HG02938 (cell line): ENCODE measurements around the gene PLCB1.
"Not testable (repeated sequence)": the region's sequence is repeated elsewhere in the genome, so short reads cannot be mapped to it uniquely, and the experiment has no call there.

Experiments
- ATAC-seq: cut with Tn5 transposase; IDR thresholded peaks from one replicate; pipeline ENCODE4 v1.9.1; 2021; ENCODE audit warnings: mild to moderate bottlenecking, moderate library complexity; ENCODE audit not compliant: unreplicated experiment

PLCB1 gene

GRCh38 chr20:8798505-8798904 is 666.4 kb downstream of the PLCB1 start:
- ATAC-seq: no peak

GRCh38 chr20:8800089-8800488 is 668.0 kb downstream of the PLCB1 start:
- no peak for ATAC-seq

- no peak for ATAC-seq
Observed at GRCh38 chr20:8801686-8802085, 669.6 kb downstream of the PLCB1 start.

DNA sequence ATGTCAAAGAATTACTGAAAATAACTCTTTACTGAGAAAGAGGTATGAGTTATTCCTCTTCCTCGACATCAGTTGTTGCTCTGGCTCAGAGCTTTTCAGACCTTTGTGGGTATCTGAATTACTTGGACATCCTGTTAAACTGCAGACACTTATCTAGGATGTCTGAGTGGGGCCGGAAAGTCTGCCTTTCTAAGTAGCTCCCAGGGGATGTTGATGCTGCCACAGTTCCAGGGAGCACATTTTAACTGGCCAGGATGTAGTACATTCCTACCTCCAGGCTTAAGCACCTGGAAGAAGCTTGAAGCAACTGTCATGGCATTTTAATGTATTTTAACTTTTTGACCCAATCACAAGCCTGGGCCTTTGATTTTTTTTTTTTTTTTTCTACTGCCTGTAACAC is 671.0 kb downstream of the PLCB1 start:
- ATAC-seq: no peak

DNA sequence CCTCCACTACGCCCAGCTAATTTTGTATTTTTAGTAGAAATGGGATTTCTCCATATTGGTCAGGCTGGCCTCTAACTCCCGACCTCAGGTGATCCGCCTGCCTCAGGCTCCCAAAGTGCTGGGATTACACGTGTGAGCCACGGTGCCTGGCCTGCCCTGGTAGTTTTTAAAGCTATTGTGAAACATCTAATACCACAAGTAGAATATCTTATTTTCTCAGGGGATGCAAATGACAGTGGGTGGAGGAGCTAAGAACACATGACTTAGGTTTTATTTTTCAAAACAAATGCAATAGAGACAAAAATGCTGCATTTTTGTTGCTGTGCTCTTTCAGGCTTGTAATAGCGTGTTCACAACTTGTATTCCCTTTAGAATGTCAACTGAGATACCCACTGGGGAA is 671.9 kb downstream of the PLCB1 start:
- no peak for ATAC-seq

GRCh38 chr20:8805737-8806442 is 673.8 kb downstream of the PLCB1 start:
- no peak for ATAC-seq

GRCh38 chr20:8807480-8808201 is 675.6 kb downstream of the PLCB1 start:
- ATAC-seq: no peak

GRCh38 chr20:8808202-8808535 is 676.1 kb downstream of the PLCB1 start:
- no peak for ATAC-seq

GRCh38 chr20:8809107-8809953 is 677.3 kb downstream of the PLCB1 start:
- ATAC-seq: no peak

- ATAC-seq: no peak
Observed at GRCh38 chr20:8811801-8812594, 679.9 kb downstream of the PLCB1 start.

- no peak for ATAC-seq
Observed at GRCh38 chr20:8812817-8813216, 680.8 kb downstream of the PLCB1 start.

DNA sequence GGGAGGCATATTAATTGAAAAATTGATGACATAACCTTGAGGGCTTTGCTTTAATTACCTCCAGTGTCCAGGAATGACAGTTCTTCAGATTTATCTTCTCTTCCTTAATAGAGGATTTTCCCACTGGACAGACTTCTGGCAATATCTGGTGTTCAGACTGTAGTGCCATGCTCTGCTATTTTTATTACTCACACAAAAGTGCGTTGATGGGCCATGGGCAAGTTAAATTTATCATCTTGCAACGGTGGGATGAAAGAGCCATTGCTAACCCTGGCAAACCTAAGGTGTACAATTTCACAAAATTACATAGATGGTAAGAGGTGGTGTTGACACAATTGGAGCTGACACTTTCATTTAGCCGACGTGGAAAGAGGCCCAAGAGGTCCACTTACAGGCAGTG is 683.1 kb downstream of the PLCB1 start:
- no peak for ATAC-seq

GRCh38 chr20:8829256-8829655 is 697.2 kb downstream of the PLCB1 start:
- ATAC-seq: no peak

DNA sequence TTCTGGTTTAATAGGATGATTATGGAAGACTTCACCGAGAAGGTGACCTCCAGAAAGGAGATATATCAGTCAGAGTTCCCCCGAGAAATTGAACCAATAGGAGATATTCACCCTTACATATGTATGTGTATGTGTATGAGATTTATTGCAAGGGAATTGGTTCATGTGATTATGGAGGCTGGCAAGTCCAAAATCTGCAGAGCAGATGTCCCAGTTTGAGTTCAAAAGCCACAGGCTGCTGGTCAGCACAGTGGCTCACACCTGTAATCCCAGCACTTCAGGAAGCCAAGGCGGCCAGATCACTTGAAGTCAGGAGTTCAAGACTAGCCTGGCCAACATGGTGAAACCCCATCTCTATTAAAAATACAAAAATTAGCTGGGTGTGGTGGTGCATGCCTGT is 702.2 kb downstream of the PLCB1 start:
- not testable (repeated sequence) for ATAC-seq

DNA sequence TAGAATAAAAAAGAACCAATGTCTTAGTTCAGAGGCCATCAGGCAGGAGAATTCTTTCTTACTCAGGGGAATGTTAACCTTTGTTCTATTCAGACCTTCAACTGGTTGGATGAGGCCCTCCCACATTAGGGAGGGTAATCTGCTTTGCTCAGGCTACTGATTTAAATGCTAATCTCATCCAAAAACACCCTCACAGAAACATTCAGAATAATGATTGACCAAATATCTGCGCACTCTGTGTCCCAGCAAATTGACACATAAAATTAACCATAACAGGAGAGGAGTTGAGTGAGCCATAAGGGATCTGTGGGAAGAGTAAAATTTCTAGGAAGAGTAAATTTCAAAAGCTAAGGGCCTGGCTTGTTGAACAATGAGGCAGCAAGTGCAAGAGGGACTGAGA is 702.8 kb downstream of the PLCB1 start:
- ATAC-seq: no peak

DNA sequence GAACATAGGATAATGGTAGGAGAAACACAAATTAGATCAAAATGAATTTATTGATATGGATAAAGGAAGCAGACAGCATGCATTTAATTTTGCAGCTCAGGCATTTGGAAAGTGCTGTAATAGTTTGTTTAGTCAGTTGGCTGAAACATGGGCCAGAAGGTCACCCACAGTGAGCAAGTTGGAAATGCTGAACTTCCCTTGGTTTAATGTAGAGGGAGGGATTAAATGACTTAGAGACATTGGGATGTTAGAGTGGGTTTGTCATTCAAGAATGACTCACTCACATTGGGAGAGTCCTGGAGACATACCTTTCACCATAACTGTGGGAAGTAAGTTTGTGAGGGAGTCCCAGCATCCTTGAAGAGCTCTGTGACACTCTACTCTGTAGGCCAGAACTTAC is 705.3 kb downstream of the PLCB1 start:
- no peak for ATAC-seq

GRCh38 chr20:8842525-8842924 is 710.5 kb downstream of the PLCB1 start:
- ATAC-seq: no peak

GRCh38 chr20:8844179-8844578 is 712.1 kb downstream of the PLCB1 start:
- ATAC-seq: no peak

GRCh38 chr20:8849990-8850389 is 717.9 kb downstream of the PLCB1 start:
- ATAC-seq: no peak

DNA sequence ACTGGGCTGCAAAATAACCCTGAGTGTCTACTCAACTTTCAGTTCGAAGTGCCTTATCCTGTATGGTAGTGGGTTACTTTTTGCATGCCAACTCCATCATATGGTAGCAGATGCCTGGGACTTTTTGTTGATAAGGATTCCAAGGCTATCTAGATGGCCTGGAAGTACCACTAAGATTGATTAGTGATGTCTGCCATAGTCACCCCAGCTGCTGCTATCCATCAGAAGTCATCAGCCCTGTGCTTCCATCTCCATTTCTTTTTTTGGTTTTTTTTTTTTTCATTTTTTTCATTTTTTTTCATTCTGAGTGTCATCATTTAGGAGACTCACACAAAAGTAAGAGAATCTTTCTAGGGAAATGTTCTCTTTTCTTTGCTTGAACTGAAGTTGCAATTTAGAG is 719.4 kb downstream of the PLCB1 start:
- ATAC-seq: no peak

DNA sequence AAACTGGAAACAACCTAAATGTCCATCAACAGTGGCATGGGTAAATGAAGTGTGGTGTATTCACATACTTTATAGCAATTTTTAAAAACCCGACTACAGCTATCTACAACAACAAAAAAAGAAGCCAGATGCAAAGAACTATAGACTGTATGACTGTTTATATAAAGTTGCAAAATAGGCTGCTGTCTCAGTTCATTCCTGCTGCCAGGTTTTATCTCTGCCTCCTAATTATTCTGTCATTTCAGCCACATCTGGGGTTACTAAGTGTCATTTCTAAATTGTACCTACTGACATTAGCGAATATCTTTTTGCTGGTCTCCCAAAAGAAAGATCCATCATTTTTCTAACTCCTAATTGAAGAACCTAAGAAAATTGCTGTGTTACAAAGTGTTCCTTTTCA is 719.9 kb downstream of the PLCB1 start:
- ATAC-seq: not testable (repeated sequence)
